Gastrocnemius medialis (tissue), 4 donors: Measurements from ENCODE around the gene USP34. TPM values are rescaled to one million over a fixed set of nuclear protein-coding genes. Genes with fewer than 3 reads are reported as not detected.
"Not testable (repeated sequence)": the region's sequence is repeated elsewhere in the genome, so short reads cannot be mapped to it uniquely, and the experiment has no call there.

Experiments used
- ATAC-seq, 2 donors: fragments of 150-250 bp; one replicate each; pipeline ENCODE4 v1.9.1; 2016
- DNase-seq, 2 donors: peaks; one replicate each; pipeline ENCODE4 v3.0.0-alpha.2; 2019
- H3K27ac ChIP-seq, 4 donors: fragments of 200-600 bp; sonication (generic); 1 replicate in 1 of 4; 2 replicates in 3 of 4; pipeline ENCODE4 v1.5.1; 2016 to 2018; ENCODE audit warnings: mild to moderate bottlenecking in 2 of 4, moderate library complexity in 1 of 4
- H3K27me3 ChIP-seq, 3 donors: fragments of 200-600 bp; sonication (generic) in 2 of 3; 1 replicate in 1 of 3; 2 replicates in 2 of 3; pipeline versions ENCODE4 v1.5.1 to v1.6.0; 2016 to 2019; ENCODE audit warnings: mild to moderate bottlenecking in 1 of 3, moderate library complexity in 1 of 3
- H3K36me3 ChIP-seq, 2 donors: fragments of 200-600 bp; sonication (generic) in 1 of 2; one replicate each; pipeline ENCODE4 v1.5.1; 2017 to 2018
- H3K4me1 ChIP-seq, 2 donors: fragments of 200-600 bp; sonication (generic) in 1 of 2; one replicate each; pipeline ENCODE4 v1.5.1; 2016 to 2017; ENCODE audit warnings: mild to moderate bottlenecking in 2 of 2
- H3K4me3 ChIP-seq, 4 donors: fragments of 200-600 bp; sonication (generic) in 3 of 4; 1 replicate in 1 of 4; 2 replicates in 3 of 4; pipeline ENCODE4 v1.5.1; 2016 to 2019; ENCODE audit warnings: mild to moderate bottlenecking in 2 of 4
- H3K9me3 ChIP-seq, 3 donors: fragments of 200-600 bp; sonication (generic) in 2 of 3; 1 replicate in 1 of 3; 2 replicates in 2 of 3; pipeline ENCODE4 v1.5.1; 2016 to 2019
- CTCF ChIP-seq, 5 experiments: fragments of 450-650 bp in 3 of 5; fragments of 200-600 bp in 2 of 5; sonication (generic) in 2 of 5; IDR thresholded peaks in 4 of 5; conservative IDR thresholded peaks in 1 of 5; 1 replicate in 4 of 5; 2 replicates in 1 of 5; pipeline ENCODE4 v1.5.1; 2016 to 2019; ENCODE audit warnings: antibody characterized with exemption in 5 of 5, mild to moderate bottlenecking in 3 of 5, moderate library complexity in 3 of 5
- POLR2A ChIP-seq, 2 donors: fragments of 450-650 bp; IDR thresholded peaks; one replicate each; pipeline ENCODE4 v1.6.1; 2017; ENCODE audit warnings: antibody characterized with exemption in 2 of 2, mild to moderate bottlenecking in 2 of 2, moderate library complexity in 2 of 2
- in situ Hi-C, 4 donors: fragments of 200-750 bp; cut with MboI; loops; one replicate each; pipeline versions ENCODE4 v1.15.0 to v1.8.0; 2017; ENCODE audit warnings: low sequenced_read_pairs in 4 of 4
- intact Hi-C: fragments of 100-400 bp; cut with DNase I; formaldehyde crosslinking; loops from one replicate; pipeline ENCODE4 v1.15.1; 2023; ENCODE audit warnings: low total_unique reads
- total RNA-seq, 4 donors: library from RNA; depleted of rRNA; stranded (reverse); fragments of >200 nt; gene quantifications; one replicate each; pipeline versions ENCODE4 v1.1.0 to v1.2.3, GENCODE V29; 2016

USP34 gene
- total RNA-seq, 4 donors from 2014 or later, result 64.5 to 150 (median 76.3) TPM

GRCh38 chr2:61450144-61450543 lies 20.7 kb downstream of the USP34 start:
- no peaks in the 10 kb centered on the region for H3K27me3 ChIP-seq
- peaks cover 0 to 21% of the 10 kb centered on the region in 2 donors for H3K4me1 ChIP-seq
- DNase-seq (no peak), ATAC-seq (peak in 1 of 2 donors; percentile 30)
- H3K9me3 ChIP-seq, result no peaks in the 10 kb centered on the region
- no peaks in the 10 kb centered on the region for H3K36me3 ChIP-seq
- H3K27ac ChIP-seq, result peak overlapping the region in 2 of 4 donors; percentile 16 to 59
- in situ Hi-C loops (no loop called here), intact Hi-C loops (no loop called here)
- TF ChIP-seq POLR2A (IDR thresholded peaks at IDR 0.05) (no peak), CTCF (IDR thresholded peaks at IDR 0.05 in 4 of 5, conservative IDR thresholded peaks at IDR 0.05 in 1 of 5) (no peak)
- no peak overlapping the region for H3K4me3 ChIP-seq

GRCh38 chr2:61448229-61448628 lies 22.7 kb downstream of the USP34 start:
- H3K27ac ChIP-seq, result no peak overlapping the region
- TF ChIP-seq POLR2A (IDR thresholded peaks at IDR 0.05), result no peak
- TF ChIP-seq CTCF (IDR thresholded peaks at IDR 0.05 in 4 of 5, conservative IDR thresholded peaks at IDR 0.05 in 1 of 5), result no peak
- no peak overlapping the region for H3K4me3 ChIP-seq
- ATAC-seq (no peak), DNase-seq (no peak)
- H3K36me3 ChIP-seq, result no peaks in the 10 kb centered on the region
- H3K9me3 ChIP-seq, result no peaks in the 10 kb centered on the region
- in situ Hi-C loops (no loop called here), intact Hi-C loops (no loop called here)
- H3K27me3 ChIP-seq, result no peaks in the 10 kb centered on the region
- peaks cover 9 to 16% of the 10 kb centered on the region in 2 donors for H3K4me1 ChIP-seq

- H3K9me3 ChIP-seq, H3K27ac ChIP-seq, H3K27me3 ChIP-seq, ATAC-seq, DNase-seq, intact Hi-C loops, in situ Hi-C loops, H3K4me3 ChIP-seq, H3K36me3 ChIP-seq: not testable (repeated sequence)
- peaks cover 20 to 22% of the 10 kb centered on the region in 2 donors for H3K4me1 ChIP-seq
Observed at GRCh38 chr2:61446971-61447370, 23.9 kb downstream of the USP34 start.

- in situ Hi-C loops (no loop called here), intact Hi-C loops (no loop called here)
- no peak overlapping the region for H3K4me3 ChIP-seq
- no peaks in the 10 kb centered on the region for H3K36me3 ChIP-seq
- peak overlapping the region in 2 of 4 donors; percentile 10 to 20 for H3K27ac ChIP-seq
- no peaks in the 10 kb centered on the region for H3K27me3 ChIP-seq
- DNase-seq (no peak), ATAC-seq (no peak)
- no peaks in the 10 kb centered on the region for H3K9me3 ChIP-seq
- TF ChIP-seq POLR2A (IDR thresholded peaks at IDR 0.05) (no peak), CTCF (IDR thresholded peaks at IDR 0.05 in 4 of 5, conservative IDR thresholded peaks at IDR 0.05 in 1 of 5) (no peak)
- H3K4me1 ChIP-seq, result peaks cover 51 to 52% of the 10 kb centered on the region in 2 donors
Observed at GRCh38 chr2:61443342-61444041, 27.4 kb downstream of the USP34 start.

- peak overlapping the region; percentile 83 to 86 (median 85) for H3K27ac ChIP-seq
- TF ChIP-seq CTCF (IDR thresholded peaks at IDR 0.05 in 4 of 5, conservative IDR thresholded peaks at IDR 0.05 in 1 of 5), result no peak
- TF ChIP-seq POLR2A (IDR thresholded peaks at IDR 0.05), result no peak
- DNase-seq, result peak; percentile 73 to 92
- peaks cover 81 to 85% of the 10 kb centered on the region in 2 donors for H3K4me1 ChIP-seq
- no peaks in the 10 kb centered on the region for H3K9me3 ChIP-seq
- H3K36me3 ChIP-seq, result no peaks in the 10 kb centered on the region
- in situ Hi-C loops (no loop called here), intact Hi-C loops (loop anchor here (2.0 to 10.0 kb wide), 2 partner anchors 265 to 325 kb away; no protein-coding TSS in a partner anchor)
- no peaks in the 10 kb centered on the region for H3K27me3 ChIP-seq
- peak; percentile 65 to 66 for ATAC-seq
- H3K4me3 ChIP-seq, result peak overlapping the region in 1 of 4 donors; percentile 9
Observed at GRCh38 chr2:61439241-61440002, 31.5 kb downstream of the USP34 start.
